Fibroblast of the conjunctiva (primary cell): ENCODE measurements around the gene CLVS2.
A peak's percentile ranks its signal among the peaks of the same experiment; 100 is the strongest.

Experiments
- DNase-seq: peaks from one replicate; pipeline ENCODE4 v3.0.0-alpha.2; 2010; ENCODE audit warnings: low read depth

CLVS2 gene

DNA sequence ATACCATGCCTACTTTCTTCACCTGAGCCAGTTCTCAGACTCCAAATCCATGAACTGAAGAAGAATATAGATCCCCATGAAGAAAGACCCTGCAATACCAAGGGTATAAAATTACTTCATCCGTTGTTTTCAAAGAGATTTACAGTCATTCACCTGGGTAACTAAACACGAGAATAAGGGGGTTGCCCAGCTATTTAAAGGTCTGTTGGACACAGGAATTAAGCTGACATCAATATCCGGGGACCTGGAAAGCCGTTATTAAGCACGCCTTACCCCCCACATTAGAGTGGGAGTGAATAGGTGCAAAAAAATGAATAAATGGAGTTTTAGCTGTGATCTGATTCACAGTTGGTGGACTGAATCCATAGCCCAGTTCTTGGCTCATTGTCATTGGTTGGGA is 28.9 kb downstream of the CLVS2 start:
- DNase-seq, result no peak

- DNase-seq, result no peak
Measured at GRCh38 chr6:123027408-123027807, 31.4 kb downstream of the CLVS2 start.

DNA sequence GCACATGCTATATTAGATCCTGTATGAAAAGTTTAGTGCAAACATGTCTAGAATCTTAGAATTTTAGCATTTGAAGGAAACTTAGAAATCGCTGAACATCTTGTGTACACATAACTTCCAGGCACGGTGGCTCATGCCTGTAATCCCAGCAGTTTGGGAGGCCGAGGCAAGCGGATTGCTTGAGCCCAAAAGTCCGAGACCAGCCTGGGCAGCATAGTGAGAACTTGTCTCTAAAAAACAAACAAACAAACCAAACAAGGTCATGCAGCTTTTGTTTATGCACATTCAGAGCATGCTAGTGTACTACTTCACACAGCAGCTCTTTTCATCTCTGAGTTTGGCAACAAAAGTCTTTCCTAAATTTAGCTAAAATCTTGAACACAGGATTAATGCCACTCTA is 32.2 kb downstream of the CLVS2 start:
- DNase-seq, result no peak

DNA sequence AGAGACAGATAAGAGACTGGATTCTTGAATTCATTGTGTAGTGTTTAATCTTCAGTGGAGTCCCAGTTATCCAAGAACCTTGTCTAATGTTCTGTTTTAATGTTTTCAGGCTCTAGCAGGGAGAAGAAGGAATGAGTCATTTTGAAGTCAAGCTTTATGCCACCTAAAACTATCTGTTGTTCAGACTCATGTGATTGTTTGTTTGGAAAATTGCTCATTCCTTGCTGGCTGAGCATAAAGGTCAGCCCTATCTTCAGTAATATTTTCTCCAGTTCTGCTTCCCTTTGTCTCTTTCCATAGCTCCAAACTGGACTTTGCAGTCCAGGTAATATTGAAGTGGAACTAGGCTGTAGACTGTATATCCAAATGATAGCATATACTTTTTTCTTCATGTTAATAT is 34.2 kb downstream of the CLVS2 start:
- DNase-seq, result no peak

GRCh38 chr6:123036648-123037047 is 40.6 kb downstream of the CLVS2 start:
- no peak for DNase-seq

- DNase-seq, result no peak
Measured at GRCh38 chr6:123039431-123039830, 43.4 kb downstream of the CLVS2 start.

- DNase-seq, result no peak
Measured at GRCh38 chr6:123042401-123042800, 46.4 kb downstream of the CLVS2 start.

DNA sequence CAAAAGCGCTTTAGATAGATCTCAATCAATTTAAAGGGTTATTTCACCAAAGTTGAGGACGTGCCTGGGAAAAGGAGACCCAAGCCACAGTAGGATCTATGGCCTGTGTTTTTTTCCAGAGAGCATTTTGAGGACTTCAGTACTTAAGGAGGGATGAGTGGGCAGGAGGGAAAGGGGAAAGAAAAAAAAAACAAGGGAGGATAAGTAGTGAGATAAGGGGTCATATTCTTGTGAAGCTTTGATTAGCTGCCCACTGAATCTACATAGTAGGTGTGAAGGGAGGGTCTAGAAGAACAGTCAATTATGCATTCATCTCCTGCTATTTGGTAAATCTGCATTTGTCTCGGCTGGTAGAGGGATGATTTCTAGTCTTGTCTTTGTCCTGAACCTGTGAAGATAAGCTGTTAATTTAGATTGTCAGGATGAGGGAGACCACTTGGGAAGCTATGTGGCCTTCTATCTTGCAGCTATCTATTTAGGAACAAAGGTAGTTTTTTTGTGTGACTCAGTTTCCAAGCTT is 48.4 kb downstream of the CLVS2 start:
- DNase-seq, result no peak

GRCh38 chr6:123053602-123054225 is 57.7 kb downstream of the CLVS2 start:
- no peak for DNase-seq

- no peak for DNase-seq
Measured at GRCh38 chr6:123055256-123055655, 59.2 kb downstream of the CLVS2 start.

- no peak for DNase-seq
Measured at GRCh38 chr6:123062670-123063069, 66.6 kb downstream of the CLVS2 start.

GRCh38 chr6:123064038-123064437 is 68.0 kb downstream of the CLVS2 start:
- DNase-seq, result no peak

- DNase-seq, result no peak
Measured at GRCh38 chr6:123074616-123075015, 78.6 kb downstream of the CLVS2 start.

DNA sequence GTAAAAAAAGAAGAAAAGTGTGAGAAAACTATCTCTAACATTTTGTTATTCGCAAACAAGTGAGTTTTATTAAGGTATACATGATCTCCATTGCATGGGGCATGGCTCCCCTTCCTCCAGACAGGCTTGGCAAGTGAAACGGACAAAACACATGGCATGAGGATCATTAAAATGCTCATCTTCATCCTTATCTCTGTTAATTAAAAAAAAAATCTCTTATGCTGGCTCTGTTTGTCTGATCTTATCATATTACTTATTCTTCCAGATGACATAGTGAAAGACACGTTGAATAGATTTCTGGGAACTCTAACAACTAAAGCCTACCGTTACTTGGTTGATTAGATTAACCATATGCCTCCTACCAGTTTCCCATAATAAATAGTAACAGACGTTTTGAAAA is 89.4 kb downstream of the CLVS2 start:
- DNase-seq, result no peak

GRCh38 chr6:123089226-123089625 is 93.2 kb downstream of the CLVS2 start:
- DNase-seq, result no peak

DNA sequence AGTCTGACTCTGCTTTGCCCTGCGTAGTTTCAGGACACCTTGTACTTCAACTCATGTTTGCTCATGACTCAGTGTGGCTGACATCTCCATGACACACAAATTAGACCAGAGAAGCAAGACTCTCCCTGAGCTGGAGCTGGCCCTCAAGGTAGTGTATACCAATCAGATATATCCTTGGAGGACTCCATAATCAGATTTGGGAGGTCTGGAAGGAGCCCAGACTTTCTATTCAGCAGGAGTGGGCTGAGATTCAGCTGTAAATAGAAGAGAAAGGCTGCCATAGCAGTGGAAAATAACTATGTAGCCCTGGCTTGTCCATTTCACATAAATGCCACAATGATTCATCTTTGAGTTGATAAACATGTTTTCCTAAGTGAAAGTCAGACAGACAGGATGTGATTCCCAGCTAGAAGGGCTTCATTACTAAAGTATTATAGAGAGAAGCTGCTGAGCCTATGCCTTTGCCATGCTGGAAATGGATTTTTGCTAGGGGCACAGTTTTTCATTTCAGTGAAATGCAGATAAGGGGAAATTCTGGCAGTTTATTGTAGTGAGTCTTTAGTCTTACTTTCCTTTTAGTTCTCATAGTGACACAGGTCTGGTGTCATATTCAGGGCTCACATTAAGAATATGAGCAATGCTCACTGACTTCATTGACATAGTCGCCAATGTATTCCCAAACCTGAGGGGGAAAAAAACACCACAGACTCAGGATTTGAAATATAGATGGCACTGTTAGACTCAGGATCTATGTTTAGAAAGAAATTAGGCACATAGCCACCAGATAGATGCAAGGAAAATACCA is 95.3 kb downstream of the CLVS2 start:
- DNase-seq, result peak; percentile 12

GRCh38 chr6:123091896-123092271 is 95.8 kb downstream of the CLVS2 start:
- DNase-seq, result no peak

- no peak for DNase-seq
Measured at GRCh38 chr6:123094795-123095194, 98.8 kb downstream of the CLVS2 start.

DNA sequence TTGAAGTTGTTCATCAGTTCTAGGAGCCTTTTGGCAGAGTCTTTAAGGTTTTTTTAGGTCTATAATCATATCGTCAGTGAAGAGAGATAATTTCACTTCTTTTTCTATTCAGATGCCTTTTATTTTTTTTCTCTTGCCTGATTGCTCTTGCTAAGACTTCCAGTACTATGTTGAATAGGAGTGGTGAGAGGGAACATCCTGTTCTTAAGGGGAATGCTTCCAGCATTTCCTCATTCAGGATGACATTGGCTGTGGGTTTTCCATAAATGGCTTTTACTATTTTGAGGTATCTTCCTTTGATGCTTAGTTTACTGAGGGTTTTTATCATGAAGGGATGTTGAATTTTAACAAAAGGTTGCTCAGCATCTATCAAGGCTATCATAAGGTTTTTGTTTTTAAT is 109.5 kb downstream of the CLVS2 start:
- DNase-seq, result no peak

- DNase-seq, result no peak
Measured at GRCh38 chr6:123116370-123116769, 120.3 kb downstream of the CLVS2 start.

GRCh38 chr6:123117145-123117908 is 121.3 kb downstream of the CLVS2 start:
- no peak for DNase-seq

DNA sequence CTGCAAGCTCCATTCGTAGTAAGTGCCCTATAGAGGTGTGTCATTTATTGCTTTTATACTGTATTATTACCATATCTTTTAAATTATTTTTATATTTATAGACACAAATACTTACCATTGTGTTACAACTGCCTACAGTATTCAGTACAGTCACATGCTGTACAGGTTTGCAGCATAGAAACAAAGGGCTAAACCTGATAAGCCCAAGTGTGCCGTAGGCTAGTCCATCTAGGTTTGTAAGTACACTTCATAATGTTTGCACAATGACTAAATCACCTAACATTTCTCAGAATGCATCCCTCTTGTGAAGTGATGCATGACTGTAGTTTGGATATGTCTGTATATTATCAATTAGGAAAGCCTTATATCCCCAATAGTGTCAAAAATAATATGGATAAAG is 122.8 kb downstream of the CLVS2 start:
- DNase-seq, result no peak
